ENCODE measurements around the gene AZIN2.
"Not testable (repeated sequence)": the region's sequence is repeated elsewhere in the genome, so short reads cannot be mapped to it uniquely, and the experiment has no call there.

AZIN2 gene

GRCh38 chr1:33080885-33081553 is at the start of gene AZIN2:
AZIN2 (plus strand) TSS chr1:33081153; CDS start chr1:33082250, 1,097 bp downstream.
- peak; percentile 92 to 98 (median 97) for DNase-seq

DNA sequence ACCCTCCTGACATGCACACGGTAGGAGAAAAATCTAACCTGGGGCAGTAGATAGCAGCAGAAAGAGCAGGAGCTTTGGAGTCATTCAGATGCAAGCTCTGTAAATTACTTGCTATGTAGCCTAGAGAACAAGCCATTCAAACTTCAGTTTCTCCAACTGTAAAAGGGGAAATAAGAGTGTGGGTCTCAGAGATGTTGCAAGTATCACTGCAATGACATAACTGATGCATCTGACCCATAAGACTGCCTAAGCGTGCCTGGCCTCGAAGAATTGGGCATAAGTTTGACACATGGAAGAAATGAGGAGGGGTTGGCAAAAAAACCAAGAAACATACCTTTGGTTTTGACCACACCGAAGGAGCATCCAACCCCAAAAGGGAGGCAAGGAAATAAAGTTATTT is 49.4 kb upstream of the AZIN2 start:
- DNase-seq = no peak

DNA sequence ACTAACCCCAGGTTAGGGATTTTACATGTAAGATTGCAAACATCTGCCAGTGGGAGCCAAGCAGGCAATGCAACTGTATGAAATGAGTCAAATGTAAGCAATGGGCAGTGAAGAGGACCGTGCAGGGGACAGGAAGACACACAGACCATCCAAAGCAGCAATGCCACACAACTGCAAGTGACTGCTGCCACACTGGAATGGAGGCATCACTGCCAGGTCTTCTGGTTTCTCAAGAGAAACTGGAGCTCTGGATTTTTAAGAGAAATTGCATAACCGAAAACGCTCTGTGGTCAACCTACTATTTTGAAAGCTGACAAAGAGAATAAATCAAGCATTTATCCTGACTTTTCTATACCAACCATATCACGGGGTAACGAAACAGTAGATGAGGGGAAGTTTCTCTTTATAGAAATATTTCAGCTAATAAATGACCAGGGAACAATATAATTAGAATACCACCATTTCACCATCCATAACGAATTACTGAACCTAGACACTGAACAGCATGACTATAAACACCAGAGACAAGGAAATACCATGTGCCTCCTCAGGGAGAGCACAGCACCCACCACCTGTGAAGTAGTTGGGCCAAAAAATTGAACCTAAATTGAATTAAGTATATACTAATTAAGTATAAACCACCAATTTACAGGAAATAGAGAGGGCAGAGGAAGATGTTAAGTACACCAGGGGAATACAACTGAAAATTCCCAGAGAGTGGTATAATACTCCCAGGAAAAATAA is 48.7 kb upstream of the AZIN2 start:
- DNase-seq = no peak

GRCh38 chr1:33036051-33036525 is 44.9 kb upstream of the AZIN2 start:
- DNase-seq = no peak

DNA sequence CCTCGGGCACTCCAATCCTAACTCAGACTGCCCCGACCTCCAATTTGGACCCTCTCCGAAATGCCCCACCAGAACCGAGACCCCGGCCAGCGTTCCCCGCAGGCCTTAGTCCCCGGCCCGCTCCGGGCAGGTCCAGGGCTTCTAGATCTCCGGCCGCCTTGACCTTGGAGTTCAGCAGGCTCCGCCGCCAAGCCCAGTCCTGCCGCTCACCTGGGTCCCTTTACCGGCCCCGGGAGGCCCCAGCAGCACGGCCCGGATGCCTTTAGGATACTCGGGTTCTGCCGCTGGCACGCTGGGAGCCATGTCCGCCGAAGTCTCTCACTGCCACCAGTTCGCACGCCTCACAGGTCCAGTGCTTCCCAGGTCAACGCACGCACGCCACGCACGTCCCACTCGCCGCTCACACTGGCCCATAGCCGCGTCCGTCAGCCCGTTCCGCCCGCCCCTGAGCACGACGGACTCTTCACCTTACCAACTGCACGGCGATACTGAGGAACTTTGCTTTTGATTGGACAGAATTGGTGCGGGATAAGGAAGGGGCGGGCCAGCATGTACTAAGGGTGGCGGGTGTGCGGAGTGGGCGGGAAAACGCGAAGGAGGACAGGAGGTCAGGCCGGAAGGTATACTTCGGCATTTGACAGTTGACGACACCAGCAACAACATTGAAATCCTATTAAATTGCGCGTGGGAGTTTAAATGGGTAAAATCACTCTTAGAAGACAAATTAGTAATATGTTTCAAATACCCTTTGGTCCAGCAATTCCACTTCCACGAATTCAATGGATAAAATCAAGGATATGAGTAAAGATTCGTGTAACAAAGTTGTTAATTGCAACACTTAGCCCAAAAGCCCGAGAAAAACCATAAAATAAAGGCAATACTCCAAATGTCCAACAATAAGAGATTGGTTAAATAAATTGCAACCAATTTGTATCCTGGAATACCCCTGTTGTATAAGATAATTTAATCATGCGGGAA is 44.1 kb upstream of the AZIN2 start, which contains the start of gene AK2:
TSS of gene AK2 (minus strand) at position 358 of the 978 bp plus-strand sequence. CDS start at position 303, 55 bp downstream.
- peak; percentile 72 to 88 (median 80) for DNase-seq

DNA sequence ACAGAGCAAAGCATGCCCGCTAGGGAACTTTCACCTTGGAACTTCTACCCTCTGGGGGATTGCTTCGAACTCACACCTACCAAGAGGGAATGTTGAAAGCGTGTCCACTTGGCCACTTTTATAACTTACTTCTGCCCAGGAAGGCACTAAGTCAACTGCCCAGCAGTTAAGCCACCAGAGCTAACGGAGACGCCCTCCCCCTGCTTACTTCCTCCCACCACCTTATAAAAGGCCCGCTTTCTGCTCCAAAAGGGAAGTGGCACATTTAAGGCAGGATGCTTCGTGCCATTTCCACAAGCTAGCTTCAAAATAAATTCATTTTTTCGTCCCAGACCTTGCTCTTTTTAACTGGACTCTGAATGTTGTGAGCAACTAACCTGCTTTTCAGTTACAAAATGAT is 41.1 kb upstream of the AZIN2 start:
- no peak for DNase-seq

GRCh38 chr1:33041026-33041425 is 39.9 kb upstream of the AZIN2 start:
- no peak for DNase-seq

DNA sequence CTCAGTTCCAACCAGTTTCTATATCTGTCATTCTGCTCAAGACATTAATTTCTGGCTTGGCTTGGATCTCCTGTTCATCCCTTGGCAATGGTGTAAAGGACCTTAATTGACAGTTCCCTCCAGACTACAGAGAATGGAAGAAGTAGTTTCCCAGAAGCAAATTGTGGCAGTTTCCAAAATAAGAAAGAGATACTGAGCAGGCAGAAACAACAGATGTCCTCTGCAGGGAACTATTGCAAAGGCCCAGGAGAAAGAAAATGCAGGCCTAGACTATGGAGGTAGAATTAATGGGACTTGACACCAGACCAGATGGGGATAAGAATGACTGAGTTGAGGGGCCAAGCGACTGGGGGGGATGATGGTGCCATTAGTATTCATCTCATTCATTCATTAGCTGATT is 38.1 kb upstream of the AZIN2 start:
- no peak for DNase-seq

DNA sequence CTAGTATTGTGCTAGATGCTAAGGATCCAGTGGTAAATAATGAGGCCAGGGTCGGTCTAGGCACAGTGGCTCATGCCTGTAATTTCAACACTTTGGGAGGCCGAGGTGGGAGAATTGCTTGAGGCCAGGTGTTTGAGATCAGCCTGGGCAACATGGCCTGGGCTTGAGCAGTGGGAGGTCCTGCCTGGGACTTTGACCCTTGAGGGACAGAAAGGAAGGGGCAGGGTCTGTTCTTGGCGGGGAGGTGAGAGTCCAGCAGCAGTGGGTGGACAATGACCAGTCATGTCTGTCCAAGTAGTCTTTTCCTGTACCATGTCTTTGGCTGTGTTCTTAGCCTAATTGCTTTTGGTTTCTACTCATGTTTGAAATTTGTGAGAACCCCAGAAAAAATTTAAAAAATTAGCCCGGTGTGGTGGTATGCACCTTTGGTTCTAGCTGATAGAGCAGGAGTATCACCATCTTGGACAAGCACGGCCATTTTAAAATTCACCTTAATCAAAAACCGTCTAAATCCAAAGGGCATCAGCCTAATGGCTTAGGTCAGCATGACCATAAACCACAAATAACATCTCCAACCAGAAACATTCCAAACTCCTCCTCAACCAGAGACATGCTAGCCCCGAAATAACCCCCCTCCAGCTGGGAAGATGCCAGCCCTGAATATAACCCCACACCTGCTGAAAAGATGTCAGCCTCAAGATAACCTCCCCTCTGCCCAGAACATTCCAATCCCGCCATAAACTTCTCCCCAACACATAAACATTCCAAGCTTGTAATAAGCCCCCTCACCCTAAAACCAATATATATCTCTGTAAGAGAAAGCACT is 37.5 kb upstream of the AZIN2 start:
- DNase-seq = no peak

GRCh38 chr1:33045246-33045645 is 35.7 kb upstream of the AZIN2 start:
- DNase-seq = no peak

DNA sequence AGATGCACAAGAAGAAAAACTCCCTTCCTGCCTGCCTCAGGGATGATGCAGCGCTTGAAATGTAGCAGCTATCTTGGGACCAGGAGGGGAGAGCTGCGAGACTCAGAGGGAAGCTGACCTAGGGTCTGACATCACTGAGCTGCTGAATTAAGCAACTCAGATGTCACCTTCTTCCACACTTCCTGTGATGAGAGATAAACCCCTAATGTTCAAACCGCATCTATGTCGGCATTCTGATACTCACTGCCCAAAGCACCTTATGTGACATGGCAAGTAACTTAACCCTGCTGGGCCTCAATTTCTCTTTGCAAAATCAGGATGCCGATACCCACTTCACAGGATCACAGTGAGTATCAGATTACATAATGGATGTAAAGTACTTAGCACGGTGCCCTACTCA is 35.1 kb upstream of the AZIN2 start:
- DNase-seq = no peak

GRCh38 chr1:33046234-33046633 is 34.7 kb upstream of the AZIN2 start:
- DNase-seq = not testable (repeated sequence)

DNA sequence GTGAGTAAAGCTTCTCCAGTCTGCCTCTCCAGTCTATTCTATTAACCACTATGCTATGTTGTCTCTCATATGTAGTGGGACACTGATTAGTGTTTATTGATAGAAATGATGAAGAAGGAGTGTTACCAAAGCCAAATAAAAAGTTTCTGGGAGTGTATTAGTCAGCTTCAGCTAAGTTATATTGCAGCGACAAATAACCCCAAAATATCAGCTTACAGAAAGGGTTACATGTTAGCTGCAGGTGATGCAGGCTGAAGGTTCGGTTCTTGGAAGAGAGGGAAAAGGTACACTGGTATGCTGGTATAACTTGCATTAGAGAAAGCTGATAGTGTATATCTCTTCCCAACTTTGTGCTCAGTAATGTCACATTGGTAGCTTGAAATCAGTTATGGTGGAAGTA is 33.7 kb upstream of the AZIN2 start:
- DNase-seq = no peak

DNA sequence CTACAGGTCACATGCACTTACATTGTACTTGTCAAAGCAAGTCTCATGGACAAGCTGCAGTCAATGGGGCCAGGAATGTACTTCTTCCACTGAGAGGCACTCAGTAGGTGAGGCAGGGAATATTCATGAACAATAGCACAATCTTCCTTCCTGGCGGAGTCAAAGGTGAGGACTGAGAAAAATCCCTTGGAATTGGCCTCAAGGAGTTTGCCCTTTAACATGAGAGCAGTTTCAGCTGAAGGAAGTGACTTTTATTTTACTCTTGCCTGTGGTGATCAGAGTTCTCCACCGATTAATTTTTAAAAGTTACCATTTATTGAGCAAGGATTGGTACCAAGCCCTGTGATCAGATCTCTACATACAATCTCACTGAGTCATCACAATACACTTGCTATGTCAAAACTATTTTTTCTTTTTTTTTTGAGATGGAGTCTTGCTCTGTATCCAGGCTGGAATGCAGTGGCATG is 33.1 kb upstream of the AZIN2 start:
- DNase-seq = no peak

DNA sequence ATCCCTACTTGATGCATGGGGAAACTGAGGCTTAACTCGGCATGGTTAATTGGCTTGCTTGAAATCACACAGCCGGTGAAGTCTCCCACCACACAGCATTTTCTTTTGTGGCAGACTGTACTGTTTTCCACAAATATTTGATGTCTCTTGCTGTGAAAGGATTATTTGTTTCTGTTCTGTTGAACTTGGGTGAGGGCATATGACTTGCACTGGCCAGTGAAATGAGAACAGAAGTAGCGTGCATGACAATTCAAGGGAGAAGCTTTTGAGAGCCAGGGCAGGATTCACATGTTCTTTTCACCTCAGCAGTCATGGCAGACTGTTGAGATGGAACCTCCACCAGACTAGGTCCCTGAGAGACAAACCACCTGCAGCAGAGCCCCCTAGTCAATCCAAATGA is 32.5 kb upstream of the AZIN2 start:
- no peak for DNase-seq

DNA sequence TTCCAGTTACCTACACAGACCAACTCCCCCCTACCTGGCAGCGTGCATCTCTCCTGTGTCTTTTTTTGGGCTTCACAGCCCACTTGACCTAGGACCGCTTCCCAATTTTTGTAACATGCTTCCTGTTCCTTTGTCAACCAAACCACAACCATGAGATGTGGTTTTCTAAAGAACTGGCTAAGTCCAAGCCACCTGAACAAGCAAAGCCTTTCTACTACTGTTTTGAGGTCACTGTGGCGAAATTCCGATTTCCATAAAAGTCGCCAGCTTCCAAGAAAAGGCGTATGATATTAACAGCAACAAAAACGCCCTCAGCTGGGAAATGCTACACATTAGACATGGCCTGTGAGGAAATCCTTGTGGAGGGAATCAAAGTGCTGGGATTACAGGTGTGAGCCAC is 31.6 kb upstream of the AZIN2 start:
- DNase-seq = no peak

DNA sequence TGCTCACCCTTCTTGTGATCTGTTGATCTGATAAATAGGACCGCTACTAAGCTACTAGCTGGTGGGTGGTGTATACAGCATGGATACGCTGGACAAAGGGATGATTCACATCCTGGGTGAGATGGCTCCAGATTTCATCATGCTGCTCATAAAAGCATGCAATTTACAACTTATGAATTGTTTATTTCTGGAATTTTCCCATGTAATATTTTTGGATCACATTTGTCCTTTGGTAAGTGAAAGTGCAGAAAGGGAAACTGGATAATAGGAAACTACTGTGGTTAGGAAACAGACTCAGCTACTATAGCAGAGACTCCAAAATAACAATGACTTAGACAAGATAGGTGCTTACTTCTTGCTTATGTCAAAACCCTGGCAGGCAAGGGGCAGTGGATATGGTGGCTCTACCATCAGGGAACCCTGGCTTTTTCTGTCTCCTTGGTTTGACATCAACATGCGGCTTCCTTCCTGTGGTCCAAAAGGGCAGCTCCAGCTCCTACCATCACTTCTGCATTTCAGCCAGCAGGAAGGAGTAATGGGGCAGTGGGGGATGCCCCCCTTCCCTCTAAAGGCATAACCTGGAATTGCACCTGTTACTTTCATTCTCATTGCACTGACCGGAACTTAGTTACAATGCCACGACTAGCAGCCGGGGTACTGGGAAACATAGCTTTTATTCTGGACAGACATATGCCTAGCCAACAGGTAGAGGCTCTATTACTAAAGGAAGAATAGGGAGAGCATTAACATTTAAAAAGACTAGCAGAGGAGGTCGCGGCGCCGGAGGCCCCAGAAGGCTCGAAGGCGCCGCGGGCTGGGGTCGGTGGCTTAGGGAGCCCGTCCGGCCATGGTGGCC is 30.5 kb upstream of the AZIN2 start:
- no peak for DNase-seq

- peak in 4 of 6 experiments; percentile 4 to 16 (median 10) for DNase-seq
These were observed 25.5 kb upstream of the AZIN2 start for GRCh38 chr1:33055210-33056008.

GRCh38 chr1:33056426-33056825 is 24.5 kb upstream of the AZIN2 start:
- no peak for DNase-seq

GRCh38 chr1:33057095-33057494 is 23.9 kb upstream of the AZIN2 start:
- DNase-seq = no peak
